T-cell (primary cell): ENCODE data around the gene MCF2L2. TPM values are rescaled to one million over a fixed set of nuclear protein-coding genes. Genes with fewer than 3 reads are reported as not detected.
"Not testable (repeated sequence)": the region's sequence is repeated elsewhere in the genome, so short reads cannot be mapped to it uniquely, and the experiment has no call there.

Experiments used
- ATAC-seq, 4 experiments: fragments of 200-7000 bp in 3 of 4; fragments of 150-1000 bp in 1 of 4; cut with Tn5 transposase; replicated peaks in 1 of 4; 1 replicate in 3 of 4; 2 replicates in 1 of 4; pipeline ENCODE4 v1.10.0; 2021; ENCODE audit warnings: moderate library complexity in 3 of 4, mild to moderate bottlenecking in 2 of 4, moderate number of reproducible peaks in 1 of 4
- CTCF ChIA-PET, 2 donors: fragments of 300-600 bp; sonication (Branson Sonifier 250); formaldehyde crosslinking; loops; one replicate each; lab custom pipeline; 2022; ENCODE audit warnings: antibody characterized with exemption in 2 of 2; lab: Charles Lee
- POLR2A ChIA-PET, 2 donors: fragments of 300-600 bp; sonication (Branson Sonifier 250); formaldehyde crosslinking; loops; one replicate each; lab custom pipeline; 2022; ENCODE audit warnings: antibody characterized with exemption in 2 of 2; lab: Charles Lee
- DNase-seq, 35 experiments: peaks; one replicate each; pipeline versions ENCODE4 v3.0.0 to v3.0.0-alpha.2; 2013 to 2023
- H3K27ac ChIP-seq: one replicate; pipeline ENCODE4 v1.5.1; 2013; ENCODE audit warnings: low read length
- H3K27me3 ChIP-seq, 2 experiments: replicated peaks in 1 of 2; 1 replicate in 1 of 2; 2 replicates in 1 of 2; pipeline versions ENCODE4 v1.6.1 to v1.7.0; 2013; ENCODE audit warnings: low read length in 1 of 2, mixed read lengths in 1 of 2; ENCODE audit not compliant: control insufficient read depth in 2 of 2, insufficient read depth in 2 of 2; ENCODE audit errors: extremely low read depth in 1 of 2
- H3K36me3 ChIP-seq, 2 donors: 1 replicate in 1 of 2; 2 replicates in 1 of 2; pipeline versions ENCODE4 v1.6.1 to v1.7.0; 2013; ENCODE audit warnings: low read length in 1 of 2; ENCODE audit not compliant: control insufficient read depth in 2 of 2, insufficient read depth in 1 of 2; ENCODE audit errors: extremely low read depth in 1 of 2
- H3K4me1 ChIP-seq, 2 experiments: 1 replicate in 1 of 2; 2 replicates in 1 of 2; pipeline versions ENCODE4 v1.6.1 to v1.7.0; 2013; ENCODE audit warnings: low read length in 2 of 2, mixed read lengths in 1 of 2; ENCODE audit not compliant: insufficient read depth in 2 of 2, control insufficient read depth in 1 of 2; ENCODE audit errors: extremely low read depth in 1 of 2
- H3K4me3 ChIP-seq, 2 donors: 1 replicate in 1 of 2; 2 replicates in 1 of 2; pipeline versions ENCODE4 v1.5.1 to v1.7.0; 2013; ENCODE audit warnings: mild to moderate bottlenecking in 2 of 2, low read length in 1 of 2, moderate library complexity in 1 of 2; ENCODE audit not compliant: control insufficient read depth in 1 of 2; ENCODE audit errors: extremely low read depth in 1 of 2
- H3K9me3 ChIP-seq: 2 replicates; pipeline ENCODE4 v1.7.0; 2013
- H3K27ac Mint-ChIP-seq, 2 donors: one replicate each; pipeline ENCODE4 v1.8.0; 2020 to 2021; ENCODE audit warnings: mild to moderate bottlenecking in 2 of 2, mixed read lengths in 2 of 2
- H3K27me3 Mint-ChIP-seq, 2 donors: one replicate each; pipeline ENCODE4 v1.8.0; 2021 to 2022; ENCODE audit warnings: mixed read lengths in 2 of 2
- H3K36me3 Mint-ChIP-seq: one replicate; pipeline ENCODE4 v1.8.0; 2021; ENCODE audit warnings: mixed read lengths
- H3K4me1 Mint-ChIP-seq, 3 donors: one replicate each; pipeline ENCODE4 v1.8.0; 2020 to 2022; ENCODE audit warnings: mixed read lengths in 3 of 3, mild to moderate bottlenecking in 1 of 3
- H3K4me3 Mint-ChIP-seq, 3 donors: one replicate each; pipeline ENCODE4 v1.8.0; 2020 to 2022; ENCODE audit warnings: mild to moderate bottlenecking in 3 of 3, mixed read lengths in 3 of 3, moderate library complexity in 3 of 3
- H3K9me3 Mint-ChIP-seq, 3 donors: one replicate each; pipeline ENCODE4 v1.8.0; 2020 to 2022; ENCODE audit warnings: mixed read lengths in 3 of 3
- WGBS: methylation state at CpG from one replicate; pipeline ENCODE4 v1.1.5; 2013; ENCODE audit warnings: missing lambda C conversion rate; ENCODE audit not compliant: insufficient coverage; 5-methylcytosine and 5-hydroxymethylcytosine counted together
- total RNA-seq, 35 experiments: library from RNA in 6 of 35; stranded (reverse) in 6 of 35; fragments of 120-200 nt in 1 of 35; gene quantifications; one replicate each; pipeline versions ENCODE4 v1.2.1 to v1.2.4 and lab custom pipeline; 2013 to 2026

MCF2L2 gene
- total RNA-seq, 5 donors from 2014 or later (not counting 1 experiment from before 2014, with no cell fraction given) = 4.8 to 8.1 (median 5.9) TPM

GRCh38 chr3:183178833-183179549, 249.4 kb downstream of the MCF2L2 start:
- H3K4me1 Mint-ChIP-seq = peaks cover 5 to 15% (median 15%) of the 10 kb centered on the region in 3 donors
- POLR2A ChIA-PET = interaction anchor here in 1 of 2 donors (0.6 kb wide), 1 partner anchor 271 kb away, joined by 6 read pairs; no protein-coding TSS in a partner anchor
- no peaks in the 10 kb centered on the region for H3K9me3 Mint-ChIP-seq
- ATAC-seq = peak; percentile 53 to 79 (median 70)
- Histone ChIP-seq H3K27me3 (peaks cover 3 to 45% of the 10 kb centered on the region in 2 experiments), H3K36me3 (no peaks in the 10 kb centered on the region), H3K4me1 (peaks cover 4 to 12% of the 10 kb centered on the region in 2 experiments), H3K4me3 (peak overlapping the region; percentile 32 to 85), H3K27ac (no peak overlapping the region), H3K9me3 (no peaks in the 10 kb centered on the region)
- peaks cover 32 to 33% of the 10 kb centered on the region in 2 donors for H3K27me3 Mint-ChIP-seq
- no peaks in the 10 kb centered on the region for H3K36me3 Mint-ChIP-seq
- peak in 18 of 35 experiments; percentile 7 to 42 (median 22) for DNase-seq
- no peak overlapping the region for H3K27ac Mint-ChIP-seq
- CTCF ChIA-PET = interaction anchor here in 1 of 2 donors (1.2 to 1.4 kb wide), 2 partner anchors 203 to 205 kb away, joined by 4 read pairs; no protein-coding TSS in a partner anchor
- peak overlapping the region; percentile 67 to 77 (median 69) for H3K4me3 Mint-ChIP-seq
- WGBS = 2% methylated on average over 68 of the region's 68 CpGs

GRCh38 chr3:183178512-183178832, 249.9 kb downstream of the MCF2L2 start:
- H3K4me1 Mint-ChIP-seq = peaks cover 5 to 15% (median 15%) of the 10 kb centered on the region in 3 donors
- H3K36me3 ChIP-seq = no peaks in the 10 kb centered on the region
- ChIA-PET POLR2A (interaction anchor here in 1 of 2 donors (0.6 kb wide), 1 partner anchor 270 kb away, joined by 6 read pairs; no protein-coding TSS in a partner anchor), CTCF (interaction anchor here in 1 of 2 donors (1.2 to 1.4 kb wide), 2 partner anchors 204 to 205 kb away, joined by 4 read pairs; no protein-coding TSS in a partner anchor)
- no peak overlapping the region for H3K27ac Mint-ChIP-seq
- peaks cover 4 to 12% of the 10 kb centered on the region in 2 experiments for H3K4me1 ChIP-seq
- no peaks in the 10 kb centered on the region for H3K9me3 ChIP-seq
- H3K9me3 Mint-ChIP-seq = no peaks in the 10 kb centered on the region
- ATAC-seq (no peak), DNase-seq (no peak)
- H3K27me3 ChIP-seq = peaks cover 3 to 45% of the 10 kb centered on the region in 2 experiments
- peaks cover 32 to 33% of the 10 kb centered on the region in 2 donors for H3K27me3 Mint-ChIP-seq
- no peaks in the 10 kb centered on the region for H3K36me3 Mint-ChIP-seq
- no peak overlapping the region for H3K27ac ChIP-seq
- H3K4me3 Mint-ChIP-seq = peak overlapping the region; percentile 67 to 77 (median 69)
- H3K4me3 ChIP-seq = peak overlapping the region; percentile 32 to 85
- WGBS = 5% methylated on average over 6 of the region's 6 CpGs

GRCh38 chr3:183172051-183172639, 256.3 kb downstream of the MCF2L2 start:
- WGBS = no CpG with 5 or more reads among the region's 5 CpGs
- peaks cover 17 to 22% of the 10 kb centered on the region in 2 donors for H3K27me3 Mint-ChIP-seq
- peaks cover 0 to 8% of the 10 kb centered on the region in 2 experiments for H3K27me3 ChIP-seq
- no peaks in the 10 kb centered on the region for H3K4me1 Mint-ChIP-seq
- no peaks in the 10 kb centered on the region for H3K36me3 Mint-ChIP-seq
- H3K9me3 Mint-ChIP-seq = no peaks in the 10 kb centered on the region
- no peak overlapping the region for H3K27ac Mint-ChIP-seq
- no peak overlapping the region for H3K4me3 Mint-ChIP-seq
- ChIA-PET CTCF (interaction anchor here in 1 of 2 donors (0.6 kb wide), 1 partner anchor 71 kb away, joined by 3 read pairs; no protein-coding TSS in a partner anchor), POLR2A (no interaction called here)
- no peaks in the 10 kb centered on the region for H3K4me1 ChIP-seq
- no peak overlapping the region for H3K27ac ChIP-seq
- no peak for ATAC-seq
- H3K4me3 ChIP-seq = no peak overlapping the region
- H3K36me3 ChIP-seq = no peaks in the 10 kb centered on the region
- H3K9me3 ChIP-seq = no peaks in the 10 kb centered on the region
- DNase-seq = no peak

- H3K27me3 ChIP-seq = peaks cover 0 to 14% of the 10 kb centered on the region in 2 experiments
- POLR2A ChIA-PET, H3K36me3 ChIP-seq, H3K9me3 ChIP-seq, H3K27ac Mint-ChIP-seq, H3K9me3 Mint-ChIP-seq, H3K36me3 Mint-ChIP-seq, CTCF ChIA-PET, ATAC-seq, H3K4me1 Mint-ChIP-seq, H3K4me3 ChIP-seq, DNase-seq, H3K4me1 ChIP-seq, H3K27me3 Mint-ChIP-seq, H3K27ac ChIP-seq, H3K4me3 Mint-ChIP-seq: not testable (repeated sequence)
- WGBS = no CpG with 5 or more reads among the region's 1 CpG
These were observed 260.4 kb downstream of the MCF2L2 start for GRCh38 chr3:183167975-183168374.

- CTCF ChIA-PET = no interaction called here
- no peaks in the 10 kb centered on the region for H3K9me3 Mint-ChIP-seq
These were observed 264.9 kb downstream of the MCF2L2 start for GRCh38 chr3:183163563-183163962.

More at GRCh38 chr3:183163563-183163962, 264.9 kb downstream of the MCF2L2 start:
- peak overlapping the region; percentile 77 to 97 (median 85) for H3K4me3 Mint-ChIP-seq
- H3K9me3 ChIP-seq = no peaks in the 10 kb centered on the region
- no peak for DNase-seq
- H3K36me3 ChIP-seq = no peaks in the 10 kb centered on the region
- H3K27ac ChIP-seq = no peak overlapping the region
- no peaks in the 10 kb centered on the region for H3K27me3 Mint-ChIP-seq
- H3K36me3 Mint-ChIP-seq = no peaks in the 10 kb centered on the region
- peaks cover 0 to 14% of the 10 kb centered on the region in 2 experiments for H3K27me3 ChIP-seq
- no peak overlapping the region for H3K4me3 ChIP-seq
- POLR2A ChIA-PET = no interaction called here
- peaks cover 12 to 17% (median 14%) of the 10 kb centered on the region in 3 donors for H3K4me1 Mint-ChIP-seq
- no peak overlapping the region for H3K27ac Mint-ChIP-seq
- H3K4me1 ChIP-seq = peaks cover 6 to 16% of the 10 kb centered on the region in 2 experiments
- no peak for ATAC-seq
- 87% methylated on average over 22 of the region's 25 CpGs for whole genome bisulfite sequencing
